Cardiac muscle cell (in vitro differentiated cells and primary cell): ENCODE measurements around the gene CFAP210. TPM values are rescaled to one million over a fixed set of nuclear protein-coding genes. Genes with fewer than 3 reads are reported as not detected.

ENCODE experiments used
- DNase-seq, 2 donors: peaks; one replicate each; pipeline versions ENCODE4 v3.0.0 to v3.0.0-alpha.2; 2010 to 2017; ENCODE audit warnings: low read depth in 1 of 2, low spot score in 1 of 2
- H3K27ac ChIP-seq: fragments of 200-600 bp; sonication (generic); 2 replicates; pipeline ENCODE4 v1.5.1; 2016
- H3K27me3 ChIP-seq: fragments of 200-600 bp; sonication (generic); 2 replicates; pipeline ENCODE4 v1.6.0; 2016; ENCODE audit warnings: control low read depth
- H3K36me3 ChIP-seq: fragments of 200-600 bp; sonication (generic); 2 replicates; pipeline ENCODE4 v1.5.1; 2016; ENCODE audit warnings: control low read depth
- H3K4me1 ChIP-seq: fragments of 200-600 bp; sonication (generic); 2 replicates; pipeline ENCODE4 v1.8.1; 2017; ENCODE audit warnings: low read depth, mild to moderate bottlenecking, mixed run types
- H3K4me3 ChIP-seq: fragments of 200-600 bp; sonication (generic); 2 replicates; pipeline ENCODE4 v1.5.1; 2016; ENCODE audit warnings: mild to moderate bottlenecking
- H3K9me3 ChIP-seq: fragments of 200-600 bp; sonication (generic); 2 replicates; pipeline ENCODE4 v1.5.1; 2017; ENCODE audit warnings: low read depth, mild to moderate bottlenecking, control low read depth
- CTCF ChIP-seq: IDR thresholded peaks from 2 replicates; pipeline ENCODE4 v1.5.1; 2012; ENCODE audit warnings: low read depth, mild to moderate bottlenecking, low read length
- polyA plus RNA-seq: library from polyadenylated mRNA; unstranded; fragments of >200 nt; fragmentation: Nextera tagmentation; extraction: Ambion mirVana; gene quantifications from 2 replicates; pipeline ENCODE4 v1.2.1, GENCODE V29; 2016
- total RNA-seq: library from RNA; depleted of rRNA; stranded (reverse); fragments of >200 nt; gene quantifications from 2 replicates; pipeline ENCODE4 v1.2.3, GENCODE V29; 2016

Gene CFAP210
- total and polyA plus RNA-seq, 2 experiments from 2014 or later, result 0.28 TPM; not detected in 1

GRCh38 chr2:169735623-169736022 is 41.4 kb upstream of the CFAP210 start:
- Histone ChIP-seq H3K27me3 (no peaks in the 10 kb centered on the region), H3K36me3 (no peaks in the 10 kb centered on the region), H3K4me1 (peaks cover 23% of the 10 kb centered on the region), H3K27ac (no peak overlapping the region), H3K4me3 (no peak overlapping the region), H3K9me3 (no peaks in the 10 kb centered on the region)
- DNase-seq, result no peak
- TF ChIP-seq CTCF, result no peak

DNA sequence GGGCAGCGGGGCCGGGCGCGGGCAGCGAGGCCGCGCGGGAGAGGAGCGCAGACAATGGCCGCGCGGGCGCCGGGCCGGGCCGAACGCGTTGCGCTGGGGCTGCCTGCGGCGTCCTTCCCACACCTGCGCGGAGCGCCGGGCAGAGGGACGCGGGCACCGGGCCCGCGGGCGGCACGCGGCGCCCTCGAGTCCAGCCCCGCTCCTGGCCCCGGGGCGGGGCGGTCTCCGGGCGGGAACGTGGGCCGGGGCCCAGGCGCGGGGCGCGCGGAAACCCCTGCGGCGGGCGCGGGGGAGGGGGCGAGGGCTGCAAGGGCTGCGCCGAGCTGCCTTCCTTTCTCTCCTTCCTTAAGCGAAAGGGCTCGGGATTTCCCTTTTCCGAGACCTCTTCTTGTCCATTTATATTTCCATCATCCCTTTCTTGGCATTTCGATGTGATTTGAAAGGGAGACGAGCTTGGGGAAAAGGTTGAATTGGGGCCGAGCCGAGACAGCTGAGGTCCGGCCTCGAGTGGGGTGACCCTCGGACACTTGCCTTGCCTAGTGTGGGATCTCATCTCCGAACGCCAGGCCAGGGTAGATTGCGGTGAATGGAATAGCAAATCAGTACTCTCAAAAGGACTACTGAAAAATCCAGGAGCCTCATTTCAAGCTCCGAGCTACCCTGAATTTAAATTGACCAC is 40.1 kb upstream of the CFAP210 start:
- peak overlapping the region; percentile 73 for H3K27ac ChIP-seq
- H3K4me3 ChIP-seq, result peak overlapping the region; percentile 81
- peak; percentile 14 to 69 for DNase-seq
- no peaks in the 10 kb centered on the region for H3K27me3 ChIP-seq
- no peaks in the 10 kb centered on the region for H3K36me3 ChIP-seq
- peaks cover 23% of the 10 kb centered on the region for H3K4me1 ChIP-seq
- H3K9me3 ChIP-seq, result no peaks in the 10 kb centered on the region
- TF ChIP-seq CTCF, result no peak

DNA sequence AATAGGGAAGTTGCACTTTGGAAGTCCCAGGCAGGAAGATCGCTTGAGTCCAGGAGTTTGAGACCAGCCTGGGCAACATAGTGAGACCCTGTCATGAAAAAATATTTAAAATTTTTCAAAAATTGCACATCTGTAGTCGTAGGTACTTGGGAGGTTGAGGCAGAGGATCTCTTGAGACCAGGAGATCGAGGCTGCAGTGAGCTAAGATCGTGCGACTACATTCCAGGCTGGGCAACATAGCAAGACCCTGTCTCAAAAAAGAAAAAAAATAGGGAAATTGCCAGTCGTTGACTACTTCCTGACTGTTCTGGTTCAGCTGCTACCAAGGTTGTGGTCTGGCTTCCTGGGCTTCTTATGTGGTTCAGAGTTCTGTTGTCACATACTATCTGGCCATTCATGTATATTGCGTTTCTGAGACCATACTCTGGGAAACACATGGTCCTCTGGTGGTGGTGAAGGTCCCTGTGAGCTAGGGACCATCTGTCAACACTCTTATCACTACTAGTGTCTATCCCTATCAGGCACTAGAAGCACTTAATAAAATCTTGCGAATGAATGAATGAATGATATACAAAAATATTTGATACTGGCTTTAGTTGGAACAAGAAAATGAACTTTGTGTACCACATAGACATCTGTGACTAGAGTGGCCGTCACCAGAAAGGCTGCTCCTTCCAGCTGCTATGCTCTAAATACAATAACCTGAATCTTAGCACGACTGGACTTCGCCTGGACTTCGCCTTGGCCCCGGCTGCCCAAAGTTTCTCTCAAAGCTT is 38.6 kb upstream of the CFAP210 start:
- TF ChIP-seq CTCF, result no peak
- peak overlapping the region; percentile 81 for H3K4me3 ChIP-seq
- H3K4me1 ChIP-seq, result peaks cover 23% of the 10 kb centered on the region
- H3K36me3 ChIP-seq, result no peaks in the 10 kb centered on the region
- no peaks in the 10 kb centered on the region for H3K27me3 ChIP-seq
- H3K27ac ChIP-seq, result peak overlapping the region; percentile 73
- DNase-seq, result no peak
- no peaks in the 10 kb centered on the region for H3K9me3 ChIP-seq

- Histone ChIP-seq H3K4me1 (peaks cover 21% of the 10 kb centered on the region), H3K36me3 (no peaks in the 10 kb centered on the region), H3K27me3 (no peaks in the 10 kb centered on the region), H3K27ac (no peak overlapping the region), H3K9me3 (no peaks in the 10 kb centered on the region), H3K4me3 (no peak overlapping the region)
- no peak for DNase-seq
- TF ChIP-seq CTCF, result no peak
These were observed 37.9 kb upstream of the CFAP210 start for GRCh38 chr2:169732075-169732474.

- H3K4me1 ChIP-seq, result no peaks in the 10 kb centered on the region
- no peak for DNase-seq
- H3K4me3 ChIP-seq, result no peak overlapping the region
- no peaks in the 10 kb centered on the region for H3K27me3 ChIP-seq
- H3K9me3 ChIP-seq, result no peaks in the 10 kb centered on the region
- H3K36me3 ChIP-seq, result no peaks in the 10 kb centered on the region
- H3K27ac ChIP-seq, result no peak overlapping the region
- no peak for TF ChIP-seq CTCF
These were observed 35.0 kb upstream of the CFAP210 start for GRCh38 chr2:169729274-169729605.
